Fibroblast of lung (primary cell): ENCODE measurements around the gene HSPA8. TPM values are rescaled to one million over a fixed set of nuclear protein-coding genes. Genes with fewer than 3 reads are reported as not detected.
"Not testable (repeated sequence)": the region's sequence is repeated elsewhere in the genome, so short reads cannot be mapped to it uniquely, and the experiment has no call there.

Experiments
- DNase-seq, 2 donors: peaks; one replicate each; pipeline versions ENCODE4 v3.0.0 to v3.0.0-alpha.2; 2010; ENCODE audit warnings: low read depth in 2 of 2
- H2AFZ ChIP-seq: 2 replicates; pipeline ENCODE4 v1.5.1; 2012; ENCODE audit warnings: low read length, control low read depth, inconsistent platforms
- H3K27ac ChIP-seq: 2 replicates; pipeline ENCODE4 v1.5.1; 2011; ENCODE audit warnings: low read length, control low read depth; ENCODE audit not compliant: insufficient read depth
- H3K27me3 ChIP-seq: 2 replicates; pipeline ENCODE4 v1.5.1; 2011; ENCODE audit warnings: mild to moderate bottlenecking, low read length; ENCODE audit not compliant: control insufficient read depth, insufficient read depth
- H3K36me3 ChIP-seq: 2 replicates; pipeline ENCODE4 v1.5.1; 2011; ENCODE audit warnings: low read length; ENCODE audit not compliant: control insufficient read depth, insufficient read depth
- H3K4me1 ChIP-seq: 2 replicates; pipeline ENCODE4 v1.5.1; 2011; ENCODE audit warnings: low read length; ENCODE audit not compliant: control insufficient read depth, insufficient read depth; ENCODE audit errors: extremely low read depth
- H3K4me2 ChIP-seq: 2 replicates; pipeline ENCODE4 v1.5.1; 2011; ENCODE audit warnings: low read length, control low read depth; ENCODE audit not compliant: insufficient read depth; ENCODE audit errors: extremely low read depth
- H3K4me3 ChIP-seq, 4 experiments: fragments of 200-600 bp in 1 of 4; sonication (generic) in 1 of 4; replicated peaks in 1 of 4; 2 replicates each; pipeline ENCODE4 v1.5.1; 2011 to 2016; ENCODE audit warnings: low read length in 4 of 4, low read depth in 3 of 4, mild to moderate bottlenecking in 3 of 4, control low read depth in 2 of 4, inconsistent platforms in 1 of 4, mixed read lengths in 1 of 4; ENCODE audit not compliant: insufficient read depth in 1 of 4; ENCODE audit errors: control extremely low read depth in 1 of 4
- H3K79me2 ChIP-seq: 2 replicates; pipeline ENCODE4 v1.5.1; 2012; ENCODE audit warnings: mild to moderate bottlenecking, low read length, inconsistent platforms; ENCODE audit not compliant: control insufficient read depth, insufficient read depth
- H3K9ac ChIP-seq: 2 replicates; pipeline ENCODE4 v1.5.1; 2011; ENCODE audit warnings: mild to moderate bottlenecking, low read length, control low read depth; ENCODE audit not compliant: insufficient read depth
- H3K9me3 ChIP-seq: 2 replicates; pipeline ENCODE4 v1.5.1; 2012; ENCODE audit warnings: low read depth, low read length; ENCODE audit not compliant: control insufficient read depth, insufficient read depth
- H4K20me1 ChIP-seq: 2 replicates; pipeline ENCODE4 v1.5.1; 2011; ENCODE audit warnings: low read length; ENCODE audit not compliant: control insufficient read depth, insufficient read depth; ENCODE audit errors: extremely low read depth
- CTCF ChIP-seq, 2 donors: IDR thresholded peaks in 1 of 2; conservative IDR thresholded peaks in 1 of 2; 1 replicate in 1 of 2; 2 replicates in 1 of 2; pipeline ENCODE4 v1.5.1; 2011 to 2012; ENCODE audit warnings: low read length in 2 of 2, control low read depth in 1 of 2, inconsistent platforms in 1 of 2, low read depth in 1 of 2, mild to moderate bottlenecking in 1 of 2
- EZH2 ChIP-seq: IDR thresholded peaks from 2 replicates; pipeline ENCODE4 v1.5.1; 2012; ENCODE audit warnings: low read length, control low read depth, mild to moderate bottlenecking; ENCODE audit errors: missing control alignments
- polyA plus RNA-seq, 2 donors: library from polyadenylated mRNA; depleted of rRNA in 1 of 2; stranded (reverse) in 1 of 2; unstranded in 1 of 2; fragments of >200 nt; gene quantifications; 2 replicates each; pipeline ENCODE4 v1.2.1, GENCODE V29; 2011 to 2012; ENCODE audit warnings: missing spikeins in 1 of 2
- total RNA-seq: library from RNA; depleted of rRNA; stranded (reverse); fragments of >200 nt; gene quantifications from 2 replicates; pipeline ENCODE4 v1.2.1, GENCODE V29; 2014

Gene HSPA8
- total and polyA plus RNA-seq, 2 donors (not counting 1 experiment from before 2014, with no cell fraction given), result 2,158 to 2,431 TPM

DNA sequence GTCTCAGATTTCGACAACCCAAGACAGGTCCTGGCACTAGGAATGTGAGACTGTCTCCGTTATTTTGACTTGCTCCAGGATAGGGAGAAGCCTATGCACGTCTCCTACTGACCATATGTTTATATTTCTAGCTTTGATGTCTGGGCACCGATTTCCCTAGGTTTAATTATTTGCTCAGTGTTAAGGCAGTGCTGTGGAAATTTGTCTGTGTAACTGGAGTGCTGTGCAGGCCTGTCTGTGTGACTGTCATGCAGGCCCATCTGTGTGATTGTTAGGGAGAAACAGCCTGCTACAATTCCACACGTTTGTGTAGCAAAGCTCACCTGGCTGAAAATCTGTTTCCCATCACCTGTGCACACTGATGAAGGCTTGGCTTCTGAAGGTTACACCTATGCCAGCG lies 29.6 kb upstream of the HSPA8 start:
- TF ChIP-seq CTCF (conservative IDR thresholded peaks at IDR 0.05 in 1 of 2, IDR thresholded peaks at IDR 0.05 in 1 of 2; ENCODE audit: low read depth in 1 of 2, low read length in 2 of 2), result no peak
- TF ChIP-seq EZH2, result no peak
- H4K20me1 ChIP-seq, result no peaks in the 10 kb centered on the region
- H3K9me3 ChIP-seq, result no peaks in the 10 kb centered on the region
- no peak overlapping the region for H3K9ac ChIP-seq
- no peak overlapping the region for H3K4me2 ChIP-seq
- H3K4me3 ChIP-seq, result no peak overlapping the region
- H2AFZ ChIP-seq, result no peak overlapping the region
- H3K4me1 ChIP-seq, result no peaks in the 10 kb centered on the region
- no peak for DNase-seq
- no peaks in the 10 kb centered on the region for H3K27me3 ChIP-seq
- H3K36me3 ChIP-seq, result peaks cover 5% of the 10 kb centered on the region
- no peak overlapping the region for H3K27ac ChIP-seq
- no peaks in the 10 kb centered on the region for H3K79me2 ChIP-seq

DNA sequence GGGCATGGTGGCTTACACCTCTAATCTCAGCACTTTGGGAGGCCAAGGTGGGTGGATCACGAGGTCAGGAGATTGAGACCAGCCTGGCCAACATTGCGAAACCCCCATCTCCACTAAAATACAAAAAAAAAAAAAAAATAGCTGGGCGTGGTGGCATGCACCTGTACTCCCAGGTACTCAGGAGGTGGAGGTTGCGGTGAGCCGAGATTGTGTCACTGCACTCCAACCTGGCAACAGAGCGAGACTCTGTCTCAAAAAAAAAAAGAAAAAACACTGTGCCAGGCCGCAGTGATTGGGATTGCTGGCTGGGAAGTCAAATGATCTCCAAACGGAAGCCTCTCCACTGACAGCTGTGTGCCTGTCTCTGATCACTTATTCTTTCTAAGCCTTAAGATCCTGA lies 28.2 kb upstream of the HSPA8 start:
- H3K36me3 ChIP-seq, H4K20me1 ChIP-seq, H3K27ac ChIP-seq, H3K79me2 ChIP-seq, H3K4me2 ChIP-seq, H2AFZ ChIP-seq, H3K27me3 ChIP-seq, H3K9ac ChIP-seq, H3K9me3 ChIP-seq, H3K4me1 ChIP-seq, DNase-seq, H3K4me3 ChIP-seq: not testable (repeated sequence)

GRCh38 chr11:123088896-123089295 lies 27.0 kb upstream of the HSPA8 start:
- not testable (repeated sequence) for H3K36me3 ChIP-seq, H3K4me2 ChIP-seq, H3K27ac ChIP-seq, H3K4me1 ChIP-seq, H4K20me1 ChIP-seq, H3K9ac ChIP-seq, H3K4me3 ChIP-seq, H3K79me2 ChIP-seq, H3K27me3 ChIP-seq, H2AFZ ChIP-seq, H3K9me3 ChIP-seq, DNase-seq

- H3K4me1 ChIP-seq, H3K79me2 ChIP-seq, DNase-seq, H3K4me2 ChIP-seq, H3K4me3 ChIP-seq, H3K9ac ChIP-seq, H4K20me1 ChIP-seq, H2AFZ ChIP-seq, H3K27ac ChIP-seq, H3K36me3 ChIP-seq, H3K9me3 ChIP-seq, H3K27me3 ChIP-seq: not testable (repeated sequence)
Measured at GRCh38 chr11:123087657-123088056, 25.7 kb upstream of the HSPA8 start.
